PFSK-1 (cell line): ENCODE results near the gene LRP6.

Experiments
- POLR2AphosphoS5 ChIP-seq: IDR thresholded peaks from 2 replicates; pipeline ENCODE4 v1.6.1; 2012; ENCODE audit warnings: low read depth, mild to moderate bottlenecking, control low read depth, low read length, moderate library complexity
- REST ChIP-seq, 2 experiments: IDR thresholded peaks; 2 replicates each; pipeline versions ENCODE4 v1.6.1 to v1.8.0; 2011 to 2012; ENCODE audit warnings: low read depth in 2 of 2, low read length in 2 of 2, control low read depth in 1 of 2, inconsistent platforms in 1 of 2, mild to moderate bottlenecking in 1 of 2, moderate library complexity in 1 of 2; ENCODE audit not compliant: insufficient read depth in 1 of 2

GRCh38 chr12:12069821-12070548 lies 196.9 kb downstream of the LRP6 start:
- no peak for TF ChIP-seq POLR2AphosphoS5
- TF ChIP-seq REST (IDR thresholded peaks at IDR 0.05; ENCODE audit: insufficient read depth in 1 of 2, low read depth in 2 of 2, low read length in 2 of 2), result no peak
